C4-2B (cell line): ENCODE measurements around the gene PHLPP2.
"Not testable (repeated sequence)": the region's sequence is repeated elsewhere in the genome, so short reads cannot be mapped to it uniquely, and the experiment has no call there.

ENCODE experiments used
- H3K27ac ChIP-seq: fragments of 450-650 bp; 2 replicates; pipeline ENCODE4 v1.5.1; 2017
- CTCF ChIP-seq: fragments of 450-650 bp; conservative IDR thresholded peaks from 2 replicates; pipeline ENCODE4 v1.5.1; 2017; ENCODE audit warnings: mild to moderate bottlenecking
- ZFX ChIP-seq: fragments of 450-650 bp; IDR thresholded peaks from 2 replicates; pipeline ENCODE4 v1.6.1; 2017

PHLPP2 gene

DNA sequence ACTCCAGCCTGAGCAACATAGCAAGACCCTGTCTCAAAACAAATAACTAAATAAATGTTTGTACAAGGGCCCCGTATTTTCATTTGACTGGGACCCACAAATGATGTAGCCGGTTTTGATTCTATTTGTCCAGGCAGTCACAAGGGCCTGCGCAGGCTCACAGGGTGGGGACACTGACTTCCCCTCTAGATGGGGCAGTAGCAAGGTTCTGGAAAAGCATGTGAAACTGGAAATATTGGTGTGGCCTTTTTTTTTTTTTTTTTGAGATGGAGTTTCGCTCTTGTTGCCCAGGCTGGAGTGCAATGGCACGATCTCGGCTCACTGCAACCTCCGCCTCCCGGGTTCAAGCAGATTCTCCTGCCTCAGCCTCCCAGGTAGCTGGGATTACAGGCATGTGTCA, 109.5 kb downstream of the PHLPP2 start:
- peak; percentile 14 for TF ChIP-seq CTCF
- not testable (repeated sequence) for H3K27ac ChIP-seq

GRCh38 chr16:71610936-71611871, 113.3 kb downstream of the PHLPP2 start:
- no peak overlapping the region for H3K27ac ChIP-seq
- TF ChIP-seq CTCF = peak; percentile 98
- TF ChIP-seq ZFX = no peak

GRCh38 chr16:71610447-71610846, 114.1 kb downstream of the PHLPP2 start:
- TF ChIP-seq ZFX (no peak), CTCF (no peak)

DNA sequence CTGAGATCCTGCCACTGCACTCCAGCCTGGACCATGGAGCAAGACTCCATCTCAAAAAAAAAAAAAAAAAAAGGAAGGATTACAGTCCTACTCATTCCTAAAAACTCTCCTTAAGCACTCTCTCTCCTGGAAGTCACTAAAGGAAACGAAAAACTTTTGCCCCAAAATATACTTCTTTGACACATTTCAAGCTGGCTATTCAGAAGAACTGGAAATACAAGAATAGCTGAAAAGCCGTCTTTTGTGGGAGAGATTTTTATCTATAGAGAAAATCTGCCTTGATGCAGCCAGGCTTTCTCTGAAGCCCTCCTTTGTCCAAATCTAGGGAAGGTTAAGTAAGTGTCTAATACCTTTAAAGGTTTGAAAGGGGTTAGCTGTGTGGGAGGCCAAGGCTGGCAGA, 115.4 kb downstream of the PHLPP2 start:
- TF ChIP-seq CTCF = no peak
- TF ChIP-seq ZFX = no peak
- no peak overlapping the region for H3K27ac ChIP-seq

More at GRCh38 chr16:71610447-71610846, 114.1 kb downstream of the PHLPP2 start:
- H3K27ac ChIP-seq = no peak overlapping the region

DNA sequence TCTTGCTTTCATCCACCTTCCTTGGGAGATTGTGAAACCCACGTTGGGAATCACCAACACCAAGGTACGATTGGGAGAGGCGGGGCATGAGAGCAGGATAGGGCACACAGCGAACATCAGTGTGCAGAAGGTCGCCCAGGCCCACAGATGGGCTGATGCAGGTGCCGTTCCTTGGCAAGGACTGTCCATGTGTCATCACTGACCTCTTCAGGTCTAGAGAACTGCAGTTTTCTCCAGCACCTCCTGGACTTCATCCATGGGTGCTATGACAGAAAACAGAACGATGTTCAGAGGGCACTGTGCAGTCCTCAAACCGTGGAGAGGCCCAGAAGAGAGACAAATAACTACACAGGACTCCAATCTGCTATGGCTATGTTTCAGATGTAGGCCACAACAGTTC, 123.7 kb downstream of the PHLPP2 start:
- H3K27ac ChIP-seq = no peak overlapping the region
- TF ChIP-seq CTCF = no peak

DNA sequence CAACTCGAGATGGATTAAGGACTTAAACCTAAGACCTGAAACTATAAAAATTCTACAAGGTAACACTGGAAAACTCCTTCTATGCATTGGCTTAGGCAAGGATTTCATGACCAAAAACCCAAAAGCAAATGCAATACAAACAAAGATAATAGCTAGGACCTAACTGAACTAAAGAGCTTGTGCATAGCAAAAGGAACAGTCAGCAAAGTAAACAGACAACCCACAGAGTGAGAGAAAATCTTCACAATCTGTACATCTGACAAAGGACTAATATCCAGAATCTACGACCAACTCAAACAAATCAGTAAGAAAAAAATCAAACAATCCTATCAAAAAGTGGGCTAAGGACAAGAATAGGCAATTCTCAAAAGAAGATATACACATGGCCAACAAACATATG, 126.1 kb downstream of the PHLPP2 start:
- H3K27ac ChIP-seq = not testable (repeated sequence)

GRCh38 chr16:71595340-71595826, 129.1 kb downstream of the PHLPP2 start:
- peak overlapping the region; percentile 19; the same call in 1 of the 2 replicates for H3K27ac ChIP-seq
